SK-N-SH (cell line): Measurements from ENCODE around the gene GPR137. TPM values are rescaled to one million over a fixed set of nuclear protein-coding genes. Genes with fewer than 3 reads are reported as not detected.
A peak's percentile ranks its signal among the peaks of the same experiment; 100 is the strongest.

Experiments
- CTCF ChIA-PET: fragments of 300-600, 350-600 bp; formaldehyde crosslinking; extraction: SDS; loops from one replicate; lab custom pipeline; 2021; lab: Yijun Ruan, JAX
- POLR2A ChIA-PET: fragments of 350-600 bp; sonication (Branson Sonifier 250); formaldehyde crosslinking; extraction: SDS; loops from one replicate; lab custom pipeline; 2020; ENCODE audit warnings: antibody characterized with exemption, inconsistent platforms; lab: Yijun Ruan, JAX
- DNase-seq: peaks from one replicate; pipeline ENCODE4 v3.0.0; 2012
- H2AFZ ChIP-seq: fragments of 200-600 bp; sonication (generic); 2 replicates; pipeline ENCODE4 v1.8.1; 2016; ENCODE audit warnings: antibody characterized with exemption, mild to moderate bottlenecking, low read depth
- H3F3A ChIP-seq: fragments of 200-600 bp; sonication (generic); replicated peaks from 2 replicates; pipeline ENCODE3; 2016; ENCODE audit warnings: antibody characterized with exemption, mild to moderate bottlenecking; ENCODE audit not compliant: insufficient read depth
- H3K27ac ChIP-seq, 2 experiments: fragments of 200-500 bp in 1 of 2; fragments of 200-600 bp in 1 of 2; sonication (Bioruptor generic) in 1 of 2; sonication (generic), shearing (Covaris generic) in 1 of 2; 2 replicates each; pipeline versions ENCODE4 v1.5.1 to v1.6.1; 2014 to 2016; ENCODE audit warnings: low read depth in 2 of 2, inconsistent platforms in 1 of 2, low read length in 1 of 2, mild to moderate bottlenecking in 1 of 2, mixed read lengths in 1 of 2
- H3K27me3 ChIP-seq: fragments of 200-600 bp; sonication (generic), shearing (Covaris generic); 2 replicates; pipeline ENCODE4 v1.6.1; 2016; ENCODE audit warnings: mixed run types; ENCODE audit not compliant: insufficient read depth
- H3K36me3 ChIP-seq, 2 experiments: fragments of 200-500 bp in 1 of 2; fragments of 200-600 bp in 1 of 2; sonication (Bioruptor generic) in 1 of 2; sonication (generic) in 1 of 2; replicated peaks in 1 of 2; 2 replicates each; pipeline versions ENCODE3 to v1.5.1; 2014 to 2016; ENCODE audit warnings: low read length in 1 of 2, mild to moderate bottlenecking in 1 of 2; ENCODE audit not compliant: insufficient read depth in 2 of 2, control insufficient read depth in 1 of 2
- H3K4me1 ChIP-seq, 2 experiments: fragments of 200-500 bp in 1 of 2; fragments of 200-600 bp in 1 of 2; sonication (Bioruptor generic) in 1 of 2; sonication (generic), shearing (Covaris generic) in 1 of 2; 2 replicates each; pipeline versions ENCODE4 v1.5.1 to v1.6.1; 2014 to 2016; ENCODE audit warnings: low read depth in 1 of 2, low read length in 1 of 2, mixed run types in 1 of 2; ENCODE audit not compliant: insufficient read depth in 2 of 2, control insufficient read depth in 1 of 2
- H3K4me2 ChIP-seq: fragments of 200-600 bp; sonication (generic), shearing (Covaris generic); 2 replicates; pipeline ENCODE4 v1.6.1; 2017; ENCODE audit warnings: mixed run types
- H3K4me3 ChIP-seq, 2 experiments: fragments of 200-500 bp in 1 of 2; fragments of 200-600 bp in 1 of 2; sonication (Bioruptor generic) in 1 of 2; sonication (generic), shearing (Covaris generic) in 1 of 2; 2 replicates each; pipeline versions ENCODE4 v1.5.1 to v1.8.1; 2014 to 2016; ENCODE audit warnings: low read depth in 2 of 2, inconsistent platforms in 1 of 2, low read length in 1 of 2, mild to moderate bottlenecking in 1 of 2, mixed read lengths in 1 of 2, moderate library complexity in 1 of 2
- H3K79me2 ChIP-seq: fragments of 200-600 bp; sonication (generic); 2 replicates; pipeline ENCODE4 v1.8.1; 2017; ENCODE audit warnings: mild to moderate bottlenecking; ENCODE audit not compliant: insufficient read depth
- H3K9ac ChIP-seq: fragments of 200-600 bp; sonication (generic); 2 replicates; pipeline ENCODE4 v1.6.1; 2017; ENCODE audit warnings: mixed run types
- H3K9me2 ChIP-seq: fragments of 200-600 bp; sonication (generic); 2 replicates; pipeline ENCODE4 v1.6.1; 2017; ENCODE audit warnings: mixed run types
- H3K9me3 ChIP-seq: fragments of 200-600 bp; sonication (generic); 2 replicates; pipeline ENCODE4 v1.6.1; 2017; ENCODE audit warnings: mixed run types, mild to moderate bottlenecking, moderate library complexity
- H4K20me1 ChIP-seq: fragments of 200-600 bp; sonication (generic); 2 replicates; pipeline ENCODE4 v1.6.1; 2017; ENCODE audit warnings: mild to moderate bottlenecking, mixed run types; ENCODE audit not compliant: insufficient read depth
- CHD2 ChIP-seq: fragments of 150-350 bp; IDR thresholded peaks from 2 replicates; pipeline ENCODE4 v1.6.1; 2018; ENCODE audit warnings: low read length; ENCODE audit not compliant: partially characterized antibody
- EP300 ChIP-seq, 2 experiments: IDR thresholded peaks; 2 replicates each; pipeline versions ENCODE4 v1.4.0 to v1.6.1; 2012; ENCODE audit warnings: borderline replicate concordance in 1 of 2, low read depth in 1 of 2, low read length in 1 of 2
- FOSL2 ChIP-seq: IDR thresholded peaks from 2 replicates; pipeline ENCODE4 v1.4.0; 2012; ENCODE audit warnings: low read depth, mild to moderate bottlenecking, moderate library complexity, borderline replicate concordance
- GATA2 ChIP-seq: sonication (generic); formaldehyde crosslinking; IDR thresholded peaks from 2 replicates; pipeline ENCODE4 v1.5.0; 2020; ENCODE audit warnings: mild to moderate bottlenecking, missing genetic modification reagents
- MAX ChIP-seq: IDR thresholded peaks from 2 replicates; pipeline ENCODE4 v1.4.0; 2012; ENCODE audit warnings: low read depth
- MXI1 ChIP-seq: IDR thresholded peaks from 2 replicates; pipeline ENCODE4 v1.6.1; 2012; ENCODE audit warnings: mild to moderate bottlenecking, low read depth, low read length, improper control_type of control experiment
- TAF1 ChIP-seq: IDR thresholded peaks from 2 replicates; pipeline ENCODE4 v1.6.1; 2012; ENCODE audit warnings: low read depth, mild to moderate bottlenecking, low read length, moderate library complexity, borderline replicate concordance
- WGBS: methylation state at CpG from one replicate; pipeline ENCODE4 v1.1.6; 2017; ENCODE audit warnings: low lambda C conversion rate; 5-methylcytosine and 5-hydroxymethylcytosine counted together
- polyA plus RNA-seq, 3 experiments: library from polyadenylated mRNA; depleted of rRNA; stranded (reverse); fragments of >200 nt; gene quantifications; 2 replicates each; pipeline ENCODE4 v1.2.3, GENCODE V29; 2012

Gene GPR137
- polyA plus RNA-seq, 1 of the 3 experiments (the other 2 are of a cell fraction), result 29.9 TPM

DNA sequence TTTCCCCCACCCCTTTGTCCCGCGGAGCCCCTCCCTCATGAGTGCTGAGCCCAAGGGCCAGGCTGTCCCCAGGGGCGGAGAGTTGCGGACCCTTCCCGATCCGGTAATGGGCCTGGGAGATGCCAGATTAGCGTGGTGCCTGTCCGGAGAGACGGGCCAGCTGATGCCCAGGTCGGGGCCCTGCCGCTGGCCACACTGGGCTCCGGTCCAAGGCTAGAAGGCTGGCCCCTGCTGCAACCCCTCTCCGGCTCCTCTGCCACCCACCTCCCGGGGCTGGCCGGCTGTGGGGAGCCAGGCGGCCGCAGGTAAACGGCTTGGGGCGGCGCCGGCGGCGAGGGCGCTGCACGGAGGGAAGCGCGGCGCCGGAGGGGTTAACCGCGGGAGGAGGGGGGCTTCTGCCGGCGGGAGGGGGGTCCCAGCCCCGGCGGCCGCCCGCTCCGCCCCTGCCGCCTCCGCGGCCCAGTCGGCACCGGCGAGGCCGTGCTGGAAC, 5.7 kb downstream of the GPR137 start, which contains the start of gene KCNK4:
KCNK4 (plus strand) TSS at position 41 of the 490 bp plus-strand sequence. CDS start 1,717 bp downstream, outside the sequence.
- ChIA-PET POLR2A (interaction anchor here (0.6 to 1.5 kb wide), 2 partner anchors 27 to 110 kb away, joined by 3 read pairs; partner anchors contain the start of gene PRDX5), CTCF (interaction anchor here (1.2 to 12.2 kb wide), 5 partner anchors 12 to 110 kb away, joined by 3 to 196 read pairs (median 13); partner anchors contain the start of genes CATSPERZ, ESRRA and PLCB3)
- WGBS, result 22% methylated on average over 5 of the region's 45 CpGs
- Histone ChIP-seq H3K36me3 (no peaks in the 10 kb centered on the region), H3K27me3 (peaks cover 18% of the 10 kb centered on the region), H3K4me3 (peak within 1 kb of the TSS; percentile 39 to 48; a peak in 3 of 4 replicates), H3K79me2 (peaks cover 4% of the 10 kb centered on the region; the same call in 1 of the 2 replicates), H3K27ac (no peak within 1 kb of the TSS), H3K4me1 (peaks cover 5 to 17% of the 10 kb centered on the region in 2 experiments; a peak in 2 of 4 replicates), H2AFZ (no peak within 1 kb of the TSS), H4K20me1 (no peaks in the 10 kb centered on the region), H3K9me3 (no peaks in the 10 kb centered on the region), H3K9ac (no peak within 1 kb of the TSS), H3F3A (peaks cover 12% of the 10 kb centered on the region), H3K9me2 (no peaks in the 10 kb centered on the region), H3K4me2 (peak within 1 kb of the TSS; percentile 73)
- DNase-seq, result peak; percentile 81
- TF ChIP-seq FOSL2 (no peak), CHD2 (no peak), TAF1 (no peak), MAX (no peak), GATA2 (CRISPR knock-in tag) (0 out of 2 replicates have a peak, but pooled peaks have one; percentile 50)

GRCh38 chr11:64291752-64292459, 6.3 kb downstream of the GPR137 start:
- Histone ChIP-seq H3K4me2 (peak overlapping the region; percentile 73), H4K20me1 (no peaks in the 10 kb centered on the region), H3K4me1 (peaks cover 0 to 11% of the 10 kb centered on the region in 2 experiments; a peak in 1 of 4 replicates), H3K36me3 (no peaks in the 10 kb centered on the region), H2AFZ (no peak overlapping the region), H3K27ac (no peak overlapping the region), H3F3A (peaks cover 9% of the 10 kb centered on the region), H3K9me3 (no peaks in the 10 kb centered on the region), H3K9me2 (no peaks in the 10 kb centered on the region), H3K9ac (no peak overlapping the region), H3K79me2 (no peaks in the 10 kb centered on the region), H3K27me3 (peaks cover 20% of the 10 kb centered on the region), H3K4me3 (peak overlapping the region; percentile 39 to 48; a peak in 3 of 4 replicates)
- TF ChIP-seq MXI1, result peak; percentile 15; the same call in 1 of the 2 replicates
- no peak for TF ChIP-seq EP300 (IDR thresholded peaks at IDR 0.05; ENCODE audit: borderline replicate concordance in 1 of 2, low read depth in 1 of 2, low read length in 1 of 2)
- peak; percentile 68 for DNase-seq
- 35% methylated on average over 7 of the region's 96 CpGs for WGBS
- CTCF ChIA-PET, result interaction anchor here (0.8 to 12.2 kb wide), 3 partner anchors 12 to 88 kb away, joined by 3 to 196 read pairs (median 43); partner anchors contain the start of genes CATSPERZ and ESRRA
- POLR2A ChIA-PET, result interaction anchor here (1.5 kb wide), 1 partner anchor 26 kb away, joined by 3 read pairs; the partner anchor contains the start of gene PRDX5
